ENCODE results near the gene TAX1BP3. TPM values are rescaled to one million over a fixed set of nuclear protein-coding genes. Genes with fewer than 3 reads are reported as not detected.

TAX1BP3 gene
- total RNA-seq, 1 donor from 2014 or later = 136 TPM

- TF ChIP-seq CTCF (IDR thresholded peaks at IDR 0.05; ENCODE audit: unreplicated experiment) = no peak
- H3K4me1 Mint-ChIP-seq = no peaks in the 10 kb centered on the region
- no peak for DNase-seq (ENCODE audit: low spot score in 2 of 2, unreplicated experiment in 2 of 2)
- no peak overlapping the region for H3K4me3 Mint-ChIP-seq
- H3K36me3 Mint-ChIP-seq = peaks cover 34% of the 10 kb centered on the region
- H3K27me3 Mint-ChIP-seq (ENCODE audit: low read depth) = no peaks in the 10 kb centered on the region
- H3K9me3 Mint-ChIP-seq = no peaks in the 10 kb centered on the region
- no peak overlapping the region for H3K27ac Mint-ChIP-seq
Observed at GRCh38 chr17:3627769-3628167, 40.6 kb downstream of the TAX1BP3 start.

- no peak overlapping the region for H3K27ac Mint-ChIP-seq
Observed at GRCh38 chr17:3626831-3627768, 41.3 kb downstream of the TAX1BP3 start.

GRCh38 chr17:3622977-3623594, 45.3 kb downstream of the TAX1BP3 start:
- Mint-ChIP-seq H3K27me3 (ENCODE audit: low read depth) (no peaks in the 10 kb centered on the region), H3K36me3 (peaks cover 40% of the 10 kb centered on the region), H3K27ac (no peak overlapping the region), H3K4me1 (no peaks in the 10 kb centered on the region), H3K4me3 (no peak overlapping the region), H3K9me3 (peaks cover 3% of the 10 kb centered on the region)
- DNase-seq (ENCODE audit: low spot score in 2 of 2, unreplicated experiment in 2 of 2) = no peak
- TF ChIP-seq CTCF (IDR thresholded peaks at IDR 0.05; ENCODE audit: unreplicated experiment) = no peak

More at GRCh38 chr17:3626831-3627768, 41.3 kb downstream of the TAX1BP3 start:
- Mint-ChIP-seq H3K4me1 (no peaks in the 10 kb centered on the region), H3K36me3 (peaks cover 30% of the 10 kb centered on the region), H3K4me3 (no peak overlapping the region), H3K9me3 (no peaks in the 10 kb centered on the region), H3K27me3 (ENCODE audit: low read depth) (no peaks in the 10 kb centered on the region)
- DNase-seq (ENCODE audit: low spot score in 2 of 2, unreplicated experiment in 2 of 2) = no peak
- no peak for TF ChIP-seq CTCF (IDR thresholded peaks at IDR 0.05; ENCODE audit: unreplicated experiment)

GRCh38 chr17:3621146-3621720, 47.1 kb downstream of the TAX1BP3 start:
- peaks cover 47% of the 10 kb centered on the region for H3K36me3 Mint-ChIP-seq
- TF ChIP-seq CTCF (IDR thresholded peaks at IDR 0.05; ENCODE audit: unreplicated experiment) = no peak
- H3K4me3 Mint-ChIP-seq = no peak overlapping the region
- peaks cover 3% of the 10 kb centered on the region for H3K9me3 Mint-ChIP-seq
- no peak overlapping the region for H3K27ac Mint-ChIP-seq
- DNase-seq (ENCODE audit: low spot score in 2 of 2, unreplicated experiment in 2 of 2) = no peak
- no peaks in the 10 kb centered on the region for H3K4me1 Mint-ChIP-seq
- H3K27me3 Mint-ChIP-seq (ENCODE audit: low read depth) = no peaks in the 10 kb centered on the region

GRCh38 chr17:3615160-3615870, 53.1 kb downstream of the TAX1BP3 start:
- H3K4me1 Mint-ChIP-seq = no peaks in the 10 kb centered on the region
- peaks cover 51% of the 10 kb centered on the region for H3K36me3 Mint-ChIP-seq
- no peak overlapping the region for H3K27ac Mint-ChIP-seq

More at GRCh38 chr17:3615160-3615870, 53.1 kb downstream of the TAX1BP3 start:
- TF ChIP-seq CTCF (IDR thresholded peaks at IDR 0.05; ENCODE audit: unreplicated experiment) = no peak
- Mint-ChIP-seq H3K27me3 (ENCODE audit: low read depth) (no peaks in the 10 kb centered on the region), H3K9me3 (peaks cover 3% of the 10 kb centered on the region), H3K4me3 (no peak overlapping the region)
- DNase-seq (ENCODE audit: low spot score in 2 of 2, unreplicated experiment in 2 of 2) = no peak

Data from mesothelial cell of epicardium (in vitro differentiated cells).